Measurements from ENCODE around the gene TRAF7.

DNA sequence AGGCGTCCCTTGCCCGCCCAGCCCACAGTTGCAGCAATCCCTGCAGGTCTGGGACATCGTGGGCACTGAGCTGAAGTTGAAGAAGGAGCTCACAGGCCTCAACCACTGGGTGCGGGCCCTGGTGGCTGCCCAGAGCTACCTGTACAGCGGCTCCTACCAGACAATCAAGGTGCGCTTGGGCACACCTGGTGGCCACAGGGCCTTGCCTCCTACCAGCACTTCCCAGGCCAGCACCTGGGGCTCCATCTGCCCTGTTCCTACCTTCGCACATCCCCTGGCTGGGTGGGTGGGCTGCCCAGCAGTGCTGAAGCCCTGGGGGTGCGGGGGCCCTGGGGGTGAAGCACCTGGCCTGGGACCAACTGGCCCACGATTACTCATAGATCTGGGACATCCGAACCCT lies 19.9 kb downstream of the TRAF7 start:
- TF ChIP-seq, protein P1, sequence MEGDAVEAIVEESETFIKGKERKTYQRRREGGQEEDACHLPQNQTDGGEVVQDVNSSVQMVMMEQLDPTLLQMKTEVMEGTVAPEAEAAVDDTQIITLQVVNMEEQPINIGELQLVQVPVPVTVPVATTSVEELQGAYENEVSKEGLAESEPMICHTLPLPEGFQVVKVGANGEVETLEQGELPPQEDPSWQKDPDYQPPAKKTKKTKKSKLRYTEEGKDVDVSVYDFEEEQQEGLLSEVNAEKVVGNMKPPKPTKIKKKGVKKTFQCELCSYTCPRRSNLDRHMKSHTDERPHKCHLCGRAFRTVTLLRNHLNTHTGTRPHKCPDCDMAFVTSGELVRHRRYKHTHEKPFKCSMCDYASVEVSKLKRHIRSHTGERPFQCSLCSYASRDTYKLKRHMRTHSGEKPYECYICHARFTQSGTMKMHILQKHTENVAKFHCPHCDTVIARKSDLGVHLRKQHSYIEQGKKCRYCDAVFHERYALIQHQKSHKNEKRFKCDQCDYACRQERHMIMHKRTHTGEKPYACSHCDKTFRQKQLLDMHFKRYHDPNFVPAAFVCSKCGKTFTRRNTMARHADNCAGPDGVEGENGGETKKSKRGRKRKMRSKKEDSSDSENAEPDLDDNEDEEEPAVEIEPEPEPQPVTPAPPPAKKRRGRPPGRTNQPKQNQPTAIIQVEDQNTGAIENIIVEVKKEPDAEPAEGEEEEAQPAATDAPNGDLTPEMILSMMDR (IDR thresholded peaks at IDR 0.05), result no peak
- TF ChIP-seq POLR2A (IDR thresholded peaks at IDR 0.05), result no peak
- TF ChIP-seq POLR2AphosphoS5 (IDR thresholded peaks at IDR 0.05), result no peak
- TF ChIP-seq EP300 (IDR thresholded peaks at IDR 0.05), result no peak

All from upper lobe of left lung (tissue), 4 donors.